CD4-positive, alpha-beta T cell treated with Interleukin-6 for 4 hours (primary cell): Measurements from ENCODE around the gene KAT14.
"Not testable (repeated sequence)": the region's sequence is repeated elsewhere in the genome, so short reads cannot be mapped to it uniquely, and the experiment has no call there.

Experiments
- DNase-seq: peaks from one replicate; pipeline ENCODE4 v3.0.0-alpha.2; 2020; ENCODE audit warnings: mixed read lengths

The KAT14 gene

GRCh38 chr20:18165553-18165952 is 27.9 kb downstream of the KAT14 start:
- peak; percentile 8 for DNase-seq

GRCh38 chr20:18166241-18166881 is 28.7 kb downstream of the KAT14 start:
- DNase-seq, result no peak

- DNase-seq, result no peak
These were observed 29.3 kb downstream of the KAT14 start for GRCh38 chr20:18166950-18167349.

- no peak for DNase-seq
These were observed 34.7 kb downstream of the KAT14 start for GRCh38 chr20:18172379-18172778.

GRCh38 chr20:18174906-18175683 is 37.4 kb downstream of the KAT14 start:
- no peak for DNase-seq

GRCh38 chr20:18176318-18176785 is 38.7 kb downstream of the KAT14 start:
- no peak for DNase-seq

GRCh38 chr20:18180366-18180765 is 42.7 kb downstream of the KAT14 start:
- DNase-seq, result not testable (repeated sequence)

GRCh38 chr20:18180815-18181214 is 43.2 kb downstream of the KAT14 start:
- DNase-seq, result no peak

- DNase-seq, result no peak
These were observed 49.4 kb downstream of the KAT14 start for GRCh38 chr20:18187020-18187419.

- DNase-seq, result no peak
These were observed 50.8 kb downstream of the KAT14 start for GRCh38 chr20:18188434-18188833.

- DNase-seq, result no peak
These were observed 52.9 kb downstream of the KAT14 start for GRCh38 chr20:18190338-18191233.

GRCh38 chr20:18191306-18191705 is 53.6 kb downstream of the KAT14 start:
- DNase-seq, result no peak

GRCh38 chr20:18194461-18194860 is 56.8 kb downstream of the KAT14 start:
- not testable (repeated sequence) for DNase-seq

GRCh38 chr20:18195931-18196330 is 58.3 kb downstream of the KAT14 start:
- DNase-seq, result no peak

GRCh38 chr20:18197382-18198070 is 59.9 kb downstream of the KAT14 start:
- DNase-seq, result no peak

- no peak for DNase-seq
These were observed 65.3 kb downstream of the KAT14 start for GRCh38 chr20:18202966-18203365.

GRCh38 chr20:18203700-18204099 is 66.0 kb downstream of the KAT14 start:
- DNase-seq, result not testable (repeated sequence)

- no peak for DNase-seq
These were observed 75.3 kb downstream of the KAT14 start for GRCh38 chr20:18213002-18213401.

- DNase-seq, result no peak
These were observed 77.9 kb downstream of the KAT14 start for GRCh38 chr20:18215566-18215965.

GRCh38 chr20:18218280-18218679 is 80.6 kb downstream of the KAT14 start:
- no peak for DNase-seq

GRCh38 chr20:18223409-18223808 is 85.7 kb downstream of the KAT14 start:
- DNase-seq, result no peak

- DNase-seq, result no peak
These were observed 87.4 kb downstream of the KAT14 start for GRCh38 chr20:18224968-18225568.
